K562 (cell line): ENCODE results near the gene PPM1H. TPM values are rescaled to one million over a fixed set of nuclear protein-coding genes. Genes with fewer than 3 reads are reported as not detected.

ENCODE experiments used
- CUX1 ChIP-seq: fragments of 200-800 bp; sonication (Bioruptor generic); IDR thresholded peaks from 2 replicates; pipeline ENCODE4 v1.6.1; 2016; ENCODE audit warnings: missing genetic modification characterization, missing compliant biosample characterization
- FOXM1 ChIP-seq, 2 experiments: fragments of 450-650 bp in 1 of 2; sonication (generic) in 1 of 2; formaldehyde crosslinking in 1 of 2; IDR thresholded peaks; 2 replicates each; pipeline versions ENCODE4 v1.6.1 to v1.9.0; 2017 to 2022; ENCODE audit warnings: low read depth in 2 of 2, mild to moderate bottlenecking in 2 of 2, missing genetic modification reagents in 1 of 2, moderate library complexity in 1 of 2
- JUNB ChIP-seq: fragments of 450-650 bp; formaldehyde crosslinking; conservative IDR thresholded peaks from 2 replicates; pipeline ENCODE4 v1.4.0; 2020; ENCODE audit warnings: mild to moderate bottlenecking
- RHOXF2B ChIP-seq: fragments of 250-450 bp; sonication (Bioruptor Pico); conservative IDR thresholded peaks from 2 replicates; pipeline ENCODE4 v1.5.1; 2021
- polyA plus RNA-seq, 8 experiments: library from polyadenylated mRNA; depleted of rRNA in 4 of 8; stranded (reverse) in 5 of 8; unstranded in 3 of 8; fragments of >200 nt; fragmentation: Nextera tagmentation in 2 of 8; fragmentation: Illumina TruSeq in 1 of 8; extraction: Ambion mirVana in 2 of 8; extraction: Trizol in 1 of 8; gene quantifications; 2 replicates each; pipeline versions ENCODE4 v1.2.1 to v1.2.3, GENCODE V29; 2011 to 2014; ENCODE audit warnings: inconsistent platforms in 1 of 8, missing spikeins in 1 of 8
- total RNA-seq, 7 experiments: library from RNA; depleted of rRNA in 6 of 7; stranded (reverse); fragments of >200 nt in 6 of 7; fragmentation: Illumina TruSeq in 2 of 7; extraction: Trizol in 2 of 7; gene quantifications; 2 replicates each; pipeline versions ENCODE4 v1.2.1 to v1.2.3, GENCODE V29; 2011 to 2021; ENCODE audit warnings: low replicate concordance in 1 of 7
- TF ChIP-seq, protein P1 (sequence below), 2 experiments: fragments of 450-650 bp; IDR thresholded peaks; 2 replicates each; pipeline ENCODE4 v1.6.1; 2016; ENCODE audit warnings: mild to moderate bottlenecking in 2 of 2, borderline replicate concordance in 1 of 2, low read depth in 1 of 2, moderate library complexity in 1 of 2

Gene PPM1H
- total and polyA plus RNA-seq, 9 of the 15 experiments (the other 6 are each of a cell fraction or from before 2014, with no cell fraction given), result 5.3 to 29.3 (median 11.3) TPM

GRCh38 chr12:62763312-62763711 lies 171.6 kb downstream of the PPM1H start (continued):
- TF ChIP-seq, protein P1, sequence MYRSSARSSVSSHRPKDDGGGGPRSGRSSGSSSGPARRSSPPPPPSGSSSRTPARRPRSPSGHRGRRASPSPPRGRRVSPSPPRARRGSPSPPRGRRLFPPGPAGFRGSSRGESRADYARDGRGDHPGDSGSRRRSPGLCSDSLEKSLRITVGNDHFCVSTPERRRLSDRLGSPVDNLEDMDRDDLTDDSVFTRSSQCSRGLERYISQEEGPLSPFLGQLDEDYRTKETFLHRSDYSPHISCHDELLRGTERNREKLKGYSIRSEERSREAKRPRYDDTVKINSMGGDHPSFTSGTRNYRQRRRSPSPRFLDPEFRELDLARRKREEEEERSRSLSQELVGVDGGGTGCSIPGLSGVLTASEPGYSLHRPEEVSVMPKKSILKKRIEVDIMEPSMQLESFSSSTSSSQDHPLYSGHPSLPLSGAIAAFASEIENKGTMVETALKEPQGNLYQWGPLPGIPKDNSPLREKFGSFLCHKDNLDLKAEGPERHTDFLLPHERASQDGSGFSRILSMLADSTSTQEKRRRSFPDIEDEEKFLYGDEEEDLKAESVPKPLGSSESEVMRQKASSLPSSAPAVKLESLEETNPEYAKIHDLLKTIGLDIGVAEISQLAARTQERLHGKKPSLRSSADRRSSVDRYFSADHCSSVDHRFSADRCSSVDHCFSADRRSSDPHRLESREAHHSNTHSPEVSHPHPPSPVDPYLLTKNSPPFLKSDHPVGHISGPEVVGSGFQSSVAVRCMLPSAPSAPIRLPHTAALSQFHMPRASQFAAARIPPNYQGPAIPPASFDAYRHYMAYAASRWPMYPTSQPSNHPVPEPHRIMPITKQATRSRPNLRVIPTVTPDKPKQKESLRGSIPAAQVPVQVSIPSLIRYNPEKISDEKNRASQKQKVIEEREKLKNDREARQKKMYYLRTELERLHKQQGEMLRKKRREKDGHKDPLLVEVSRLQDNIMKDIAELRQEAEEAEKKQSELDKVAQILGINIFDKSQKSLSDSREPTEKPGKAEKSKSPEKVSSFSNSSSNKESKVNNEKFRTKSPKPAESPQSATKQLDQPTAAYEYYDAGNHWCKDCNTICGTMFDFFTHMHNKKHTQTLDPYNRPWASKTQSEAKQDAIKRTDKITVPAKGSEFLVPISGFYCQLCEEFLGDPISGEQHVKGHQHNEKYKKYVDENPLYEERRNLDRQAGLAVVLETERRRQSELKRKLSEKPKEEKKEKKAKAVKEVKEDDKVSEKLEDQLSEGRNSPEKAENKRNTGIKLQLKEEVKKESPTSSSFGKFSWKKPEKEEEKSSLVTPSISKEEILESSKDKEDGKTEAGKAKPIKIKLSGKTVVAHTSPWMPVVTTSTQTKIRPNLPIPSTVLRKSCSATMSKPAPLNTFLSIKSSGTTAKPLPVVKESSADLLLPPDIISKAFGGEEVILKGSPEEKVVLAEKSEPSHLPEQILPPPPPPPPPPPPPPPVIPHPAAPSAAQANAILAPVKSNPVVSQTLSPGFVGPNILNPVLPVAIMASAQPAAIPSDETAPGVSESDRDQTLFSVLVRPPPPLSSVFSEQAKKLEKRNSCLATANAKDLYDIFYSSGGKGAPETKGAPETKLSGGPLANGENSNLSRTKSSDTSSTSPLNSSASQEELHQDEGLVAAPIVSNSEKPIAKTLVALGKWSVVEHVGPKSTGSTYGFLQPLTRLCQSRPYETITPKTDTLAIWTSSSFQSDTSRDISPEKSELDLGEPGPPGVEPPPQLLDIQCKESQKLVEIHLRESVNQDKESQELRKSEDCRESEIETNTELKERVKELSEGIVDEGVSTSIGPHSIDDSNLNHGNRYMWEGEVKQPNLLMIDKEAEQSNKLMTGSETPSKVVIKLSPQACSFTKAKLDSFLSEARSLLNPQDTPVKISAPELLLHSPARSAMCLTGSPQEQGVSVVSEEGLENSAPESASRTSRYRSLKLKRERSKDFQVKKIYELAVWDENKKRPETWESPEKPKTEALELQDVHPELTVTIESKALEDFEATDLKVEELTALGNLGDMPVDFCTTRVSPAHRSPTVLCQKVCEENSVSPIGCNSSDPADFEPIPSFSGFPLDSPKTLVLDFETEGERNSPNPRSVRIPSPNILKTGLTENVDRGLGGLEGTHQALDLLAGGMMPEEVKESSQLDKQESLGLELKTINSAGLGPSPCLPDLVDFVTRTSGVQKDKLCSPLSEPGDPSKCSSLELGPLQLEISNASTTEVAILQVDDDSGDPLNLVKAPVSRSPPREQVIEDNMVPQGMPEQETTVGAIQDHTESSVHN (IDR thresholded peaks at IDR 0.05; ENCODE audit: borderline replicate concordance in 1 of 2, low read depth in 1 of 2), result no peak
- no peak for TF ChIP-seq JUNB (CRISPR knock-in tag)
- TF ChIP-seq RHOXF2B (CRISPR knock-in tag), result no peak
- TF ChIP-seq CUX1 (CRISPR knock-in tag), result no peak
- TF ChIP-seq FOXM1 (IDR thresholded peaks at IDR 0.05; ENCODE audit: low read depth), result no peak
- TF ChIP-seq FOXM1 (CRISPR knock-in tag; IDR thresholded peaks at IDR 0.05; ENCODE audit: low read depth), result no peak
